NT2/D1 (cell line): Measurements from ENCODE around the gene UGT1A6.

Source experiments
- DNase-seq: peaks from one replicate; pipeline ENCODE4 v3.0.0-alpha.2; 2011; ENCODE audit warnings: low read depth, low spot score
- H3K27me3 ChIP-seq: 2 replicates; pipeline ENCODE4 v1.6.0; 2011; ENCODE audit warnings: mild to moderate bottlenecking; ENCODE audit not compliant: insufficient read length, insufficient read depth
- H3K36me3 ChIP-seq: 2 replicates; pipeline ENCODE4 v1.6.1; 2011; ENCODE audit warnings: mild to moderate bottlenecking, low read length, mixed read lengths; ENCODE audit not compliant: insufficient read depth, insufficient read length
- H3K4me1 ChIP-seq: 2 replicates; pipeline ENCODE4 v1.5.1; 2011; ENCODE audit not compliant: insufficient read depth, insufficient read length
- H3K4me3 ChIP-seq: 2 replicates; pipeline ENCODE4 v1.5.1; 2011; ENCODE audit warnings: low read depth; ENCODE audit not compliant: insufficient read length
- H3K9ac ChIP-seq: 2 replicates; pipeline ENCODE4 v1.6.0; 2011; ENCODE audit warnings: low read depth; ENCODE audit not compliant: insufficient read length
- H3K9me3 ChIP-seq: 2 replicates; pipeline ENCODE4 v1.5.1; 2011; ENCODE audit warnings: mild to moderate bottlenecking, low read length; ENCODE audit not compliant: insufficient read depth
- SUZ12 ChIP-seq: IDR thresholded peaks from 2 replicates; pipeline ENCODE4 v1.6.1; 2011; ENCODE audit not compliant: insufficient read length, insufficient read depth; ENCODE audit errors: extremely low read depth
- YY1 ChIP-seq: IDR thresholded peaks from 2 replicates; pipeline ENCODE4 v1.6.1; 2011; ENCODE audit not compliant: insufficient read length, insufficient read depth
- ZNF274 ChIP-seq: IDR thresholded peaks from 2 replicates; pipeline ENCODE4 v1.6.1; 2011; ENCODE audit warnings: mild to moderate bottlenecking, low read depth, low read length

UGT1A6 gene

GRCh38 chr2:233820774-233821105, 128.1 kb downstream of the UGT1A6 start:
- no peak for DNase-seq
- TF ChIP-seq YY1 (no peak), SUZ12 (no peak), ZNF274 (no peak)
- Histone ChIP-seq H3K4me3 (no peak overlapping the region), H3K4me1 (peaks cover 7% of the 10 kb centered on the region), H3K9me3 (no peaks in the 10 kb centered on the region), H3K36me3 (no peaks in the 10 kb centered on the region), H3K27me3 (peaks cover 2% of the 10 kb centered on the region), H3K9ac (no peak overlapping the region)

- no peaks in the 10 kb centered on the region for H3K36me3 ChIP-seq
- no peaks in the 10 kb centered on the region for H3K9me3 ChIP-seq
- no peak overlapping the region for H3K9ac ChIP-seq
- H3K4me3 ChIP-seq: no peak overlapping the region
- TF ChIP-seq SUZ12: no peak
- TF ChIP-seq ZNF274: no peak
- TF ChIP-seq YY1: no peak
- peaks cover 7% of the 10 kb centered on the region for H3K4me1 ChIP-seq
- DNase-seq: no peak
- H3K27me3 ChIP-seq: peaks cover 2% of the 10 kb centered on the region
Measured at GRCh38 chr2:233821196-233821595, 128.5 kb downstream of the UGT1A6 start.

GRCh38 chr2:233821709-233822100, 129.0 kb downstream of the UGT1A6 start:
- no peak for TF ChIP-seq YY1
- TF ChIP-seq SUZ12: no peak
- no peak for TF ChIP-seq ZNF274
- no peaks in the 10 kb centered on the region for H3K36me3 ChIP-seq
- no peak overlapping the region for H3K4me3 ChIP-seq
- DNase-seq: no peak
- H3K9ac ChIP-seq: no peak overlapping the region
- H3K4me1 ChIP-seq: peaks cover 7% of the 10 kb centered on the region
- no peaks in the 10 kb centered on the region for H3K9me3 ChIP-seq
- peaks cover 2% of the 10 kb centered on the region for H3K27me3 ChIP-seq

GRCh38 chr2:233822101-233822771, 129.5 kb downstream of the UGT1A6 start:
- Histone ChIP-seq H3K4me1 (peaks cover 7% of the 10 kb centered on the region), H3K36me3 (no peaks in the 10 kb centered on the region), H3K9me3 (no peaks in the 10 kb centered on the region), H3K4me3 (no peak overlapping the region), H3K9ac (no peak overlapping the region), H3K27me3 (peaks cover 2% of the 10 kb centered on the region)
- no peak for DNase-seq
- TF ChIP-seq SUZ12 (no peak), ZNF274 (no peak), YY1 (no peak)
